ENCODE data around the gene FAM210B.

DNA sequence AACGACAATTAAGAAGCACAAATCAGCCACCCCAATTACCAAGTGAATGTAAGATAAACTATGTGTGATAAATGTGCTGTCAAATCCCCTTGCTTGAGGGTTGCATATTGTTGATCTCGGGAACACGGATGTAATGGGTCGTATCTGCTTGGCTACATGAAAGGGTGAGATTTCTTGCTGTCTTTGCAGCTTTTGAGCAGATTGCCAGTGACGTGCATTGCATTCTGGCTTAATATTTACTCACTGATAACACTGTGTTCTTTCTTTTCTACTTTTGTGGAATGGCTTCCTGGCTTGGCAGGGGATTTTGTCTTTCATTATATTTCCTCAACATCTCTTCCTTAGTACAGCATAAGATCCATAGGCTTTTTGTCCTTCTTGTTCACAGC, 10.5 kb upstream of the FAM210B start:
- TF ChIP-seq, protein P1, sequence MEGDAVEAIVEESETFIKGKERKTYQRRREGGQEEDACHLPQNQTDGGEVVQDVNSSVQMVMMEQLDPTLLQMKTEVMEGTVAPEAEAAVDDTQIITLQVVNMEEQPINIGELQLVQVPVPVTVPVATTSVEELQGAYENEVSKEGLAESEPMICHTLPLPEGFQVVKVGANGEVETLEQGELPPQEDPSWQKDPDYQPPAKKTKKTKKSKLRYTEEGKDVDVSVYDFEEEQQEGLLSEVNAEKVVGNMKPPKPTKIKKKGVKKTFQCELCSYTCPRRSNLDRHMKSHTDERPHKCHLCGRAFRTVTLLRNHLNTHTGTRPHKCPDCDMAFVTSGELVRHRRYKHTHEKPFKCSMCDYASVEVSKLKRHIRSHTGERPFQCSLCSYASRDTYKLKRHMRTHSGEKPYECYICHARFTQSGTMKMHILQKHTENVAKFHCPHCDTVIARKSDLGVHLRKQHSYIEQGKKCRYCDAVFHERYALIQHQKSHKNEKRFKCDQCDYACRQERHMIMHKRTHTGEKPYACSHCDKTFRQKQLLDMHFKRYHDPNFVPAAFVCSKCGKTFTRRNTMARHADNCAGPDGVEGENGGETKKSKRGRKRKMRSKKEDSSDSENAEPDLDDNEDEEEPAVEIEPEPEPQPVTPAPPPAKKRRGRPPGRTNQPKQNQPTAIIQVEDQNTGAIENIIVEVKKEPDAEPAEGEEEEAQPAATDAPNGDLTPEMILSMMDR (IDR thresholded peaks at IDR 0.05), result no peak
- TF ChIP-seq EP300 (IDR thresholded peaks at IDR 0.05), result no peak
